ENCODE data around the gene TFAP2A.

TFAP2A gene

DNA sequence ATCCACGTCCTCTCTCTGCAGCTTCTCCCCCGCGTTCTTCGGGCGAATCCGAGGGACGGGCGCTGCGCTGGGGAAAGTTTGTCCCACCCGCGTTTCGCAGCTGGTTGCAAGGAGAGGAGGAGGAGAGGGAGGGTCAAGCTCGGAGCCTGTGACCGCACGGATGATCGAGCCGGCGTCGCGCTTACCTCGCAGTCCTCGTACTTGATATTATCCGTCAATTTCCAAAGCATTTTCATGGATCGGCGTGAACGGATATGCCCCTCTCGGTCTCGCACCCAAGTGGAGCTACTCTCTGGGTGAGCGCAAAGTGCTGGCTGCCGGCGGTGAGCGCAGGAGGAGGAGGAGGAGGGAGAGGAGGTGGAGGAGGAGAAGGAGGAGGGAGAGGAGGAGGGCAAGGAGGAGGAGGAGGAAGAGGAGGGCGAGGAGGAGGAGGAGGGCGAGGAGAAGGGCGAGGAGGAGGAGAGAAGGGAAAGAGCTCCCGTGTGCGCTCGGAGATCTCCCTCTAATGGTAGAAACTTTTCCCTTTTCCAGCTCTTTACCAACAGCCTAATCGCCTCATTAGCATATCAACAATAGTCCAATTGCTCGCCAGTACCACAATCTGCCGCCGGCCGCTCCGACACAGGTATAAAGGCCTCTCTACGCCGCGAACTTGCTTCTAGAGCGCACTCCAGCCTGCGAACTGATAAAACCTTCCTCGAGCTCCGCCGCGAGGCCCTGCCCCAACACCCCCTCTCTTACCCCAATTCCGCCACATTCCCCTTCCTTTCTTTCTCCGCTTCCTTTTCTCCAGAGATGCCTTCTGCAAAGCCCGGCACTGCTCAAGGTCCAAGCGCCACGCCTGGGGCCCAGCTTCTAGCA lies at the start of gene TFAP2A:
TFAP2A (minus strand) TSS at position 319 of the 861 bp plus-strand sequence; CDS start at position 236, 83 bp downstream.
- H3K4me3 Mint-ChIP-seq, result peak within 1 kb of the TSS; percentile 80 to 87
- no peak within 1 kb of the TSS for H3K27ac Mint-ChIP-seq
- peaks cover 80% of the 10 kb centered on the region for H3K4me1 Mint-ChIP-seq
- peaks cover 7 to 20% of the 10 kb centered on the region in 2 donors for H3K9me3 Mint-ChIP-seq
- ATAC-seq (no peak), DNase-seq (no peak)
- H3K27me3 Mint-ChIP-seq, result peaks cover 100% of the 10 kb centered on the region

GRCh38 chr6:10463491-10464481 lies 48.9 kb upstream of the TFAP2A start:
- H3K4me1 Mint-ChIP-seq, result no peaks in the 10 kb centered on the region
- DNase-seq, result no peak

DNA sequence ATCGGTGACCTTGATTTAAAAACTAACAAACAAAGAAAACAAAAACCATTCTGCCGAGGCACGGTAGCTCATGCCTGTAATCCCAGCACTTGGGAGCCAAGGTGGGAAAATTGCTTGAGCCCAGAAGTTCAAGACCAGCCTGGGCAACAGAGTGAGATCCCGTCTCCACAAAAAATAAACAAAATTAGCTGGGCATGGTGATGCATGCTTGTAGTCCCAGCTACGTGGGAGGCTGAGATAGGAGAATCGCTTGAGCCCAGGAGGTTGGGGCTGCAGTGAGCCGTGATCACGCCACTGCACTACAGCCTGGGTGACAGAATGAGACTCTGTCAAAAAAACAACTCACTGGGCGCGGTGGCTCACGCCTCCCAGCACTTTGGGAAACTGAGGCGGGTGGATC lies 48.2 kb upstream of the TFAP2A start:
- Mint-ChIP-seq H3K4me3 (no peak overlapping the region), H3K27me3 (peaks cover 24% of the 10 kb centered on the region), H3K4me1 (no peaks in the 10 kb centered on the region), H3K9me3 (no peaks in the 10 kb centered on the region), H3K27ac (no peak overlapping the region)
- DNase-seq (no peak), ATAC-seq (no peak)

More at GRCh38 chr6:10463491-10464481, 48.9 kb upstream of the TFAP2A start:
- ATAC-seq, result no peak
- peaks cover 18% of the 10 kb centered on the region for H3K27me3 Mint-ChIP-seq
- no peak overlapping the region for H3K27ac Mint-ChIP-seq
- no peak overlapping the region for H3K4me3 Mint-ChIP-seq
- no peaks in the 10 kb centered on the region for H3K9me3 Mint-ChIP-seq

DNA sequence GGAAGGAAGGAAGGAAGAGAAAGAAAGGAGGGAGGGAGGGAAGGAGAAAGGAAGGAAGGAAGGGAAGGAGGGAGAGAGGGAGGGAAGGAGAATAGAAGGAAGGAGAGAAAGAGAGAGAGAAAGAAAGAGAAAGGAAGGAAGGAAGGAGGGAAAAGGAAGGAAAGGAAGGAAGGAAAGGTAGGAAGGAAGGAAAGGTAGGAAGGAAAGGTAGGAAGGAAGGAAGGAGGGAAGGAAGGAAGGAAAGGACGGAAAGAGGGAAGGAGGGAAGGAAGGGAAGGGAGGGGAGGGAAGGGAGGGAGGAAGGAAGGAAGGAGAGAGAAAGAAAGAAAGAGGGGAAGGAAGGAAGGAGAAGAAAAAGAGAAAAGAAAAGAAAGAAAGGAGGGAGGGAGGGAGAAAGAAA lies 47.0 kb upstream of the TFAP2A start:
- DNase-seq, result no peak
- H3K4me1 Mint-ChIP-seq, result no peaks in the 10 kb centered on the region

DNA sequence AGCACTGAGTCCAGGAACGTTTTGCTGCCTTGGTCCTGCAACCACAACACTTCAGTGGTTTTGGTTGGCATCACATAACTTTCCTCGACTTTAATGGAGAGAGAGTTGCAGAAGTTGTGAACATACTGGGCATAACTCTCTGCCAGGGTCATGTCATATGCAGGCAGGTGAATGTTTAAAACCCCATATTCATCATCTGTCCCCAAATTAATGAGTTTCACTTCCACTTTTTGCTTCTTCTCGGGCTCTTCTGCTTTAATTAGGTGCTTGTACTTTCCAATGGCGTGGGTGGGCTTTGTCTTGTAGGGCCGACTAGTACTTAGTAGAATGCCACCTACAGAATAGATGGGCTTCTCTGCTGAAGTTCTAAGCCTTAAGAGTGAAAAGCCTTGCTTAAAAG lies 45.2 kb upstream of the TFAP2A start:
- no peak overlapping the region for H3K4me3 Mint-ChIP-seq
- H3K4me1 Mint-ChIP-seq, result no peaks in the 10 kb centered on the region
- no peak overlapping the region for H3K27ac Mint-ChIP-seq
- H3K27me3 Mint-ChIP-seq, result peaks cover 21% of the 10 kb centered on the region
- no peaks in the 10 kb centered on the region for H3K9me3 Mint-ChIP-seq
- DNase-seq (no peak), ATAC-seq (no peak)

More for the DNA sequence above, 47.0 kb upstream of the TFAP2A start:
- Mint-ChIP-seq H3K4me3 (no peak overlapping the region), H3K9me3 (no peaks in the 10 kb centered on the region), H3K27me3 (peaks cover 30% of the 10 kb centered on the region), H3K27ac (no peak overlapping the region)
- ATAC-seq, result no peak

GRCh38 chr6:10458287-10458686 lies 43.4 kb upstream of the TFAP2A start:
- no peaks in the 10 kb centered on the region for H3K9me3 Mint-ChIP-seq
- H3K4me1 Mint-ChIP-seq, result no peaks in the 10 kb centered on the region
- no peak for DNase-seq
- no peak overlapping the region for H3K4me3 Mint-ChIP-seq
- H3K27me3 Mint-ChIP-seq, result peaks cover 21% of the 10 kb centered on the region
- no peak for ATAC-seq
- H3K27ac Mint-ChIP-seq, result no peak overlapping the region

DNA sequence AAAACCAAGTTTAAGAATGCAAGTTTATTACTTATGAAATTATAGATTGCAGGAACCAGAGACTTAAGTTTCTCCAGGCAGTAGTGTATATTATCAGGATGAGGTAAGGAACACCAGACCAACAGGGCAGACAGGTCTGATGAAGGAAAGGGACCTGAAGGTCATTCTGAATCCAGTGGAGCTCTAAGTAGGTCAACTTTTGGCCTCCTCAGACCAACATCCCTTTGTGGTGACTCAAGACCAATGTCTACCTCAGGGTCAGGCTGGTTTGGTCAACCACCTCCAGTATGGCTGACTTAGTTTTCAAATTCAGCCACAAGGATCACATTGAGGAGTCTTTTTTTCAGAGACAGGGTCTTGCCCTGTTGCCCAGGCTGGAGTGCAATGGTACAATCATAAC lies 38.7 kb upstream of the TFAP2A start:
- no peak for ATAC-seq
- no peak overlapping the region for H3K27ac Mint-ChIP-seq
- H3K4me1 Mint-ChIP-seq, result no peaks in the 10 kb centered on the region
- peaks cover 33% of the 10 kb centered on the region for H3K27me3 Mint-ChIP-seq
- DNase-seq, result no peak
- H3K4me3 Mint-ChIP-seq, result no peak overlapping the region
- no peaks in the 10 kb centered on the region for H3K9me3 Mint-ChIP-seq

DNA sequence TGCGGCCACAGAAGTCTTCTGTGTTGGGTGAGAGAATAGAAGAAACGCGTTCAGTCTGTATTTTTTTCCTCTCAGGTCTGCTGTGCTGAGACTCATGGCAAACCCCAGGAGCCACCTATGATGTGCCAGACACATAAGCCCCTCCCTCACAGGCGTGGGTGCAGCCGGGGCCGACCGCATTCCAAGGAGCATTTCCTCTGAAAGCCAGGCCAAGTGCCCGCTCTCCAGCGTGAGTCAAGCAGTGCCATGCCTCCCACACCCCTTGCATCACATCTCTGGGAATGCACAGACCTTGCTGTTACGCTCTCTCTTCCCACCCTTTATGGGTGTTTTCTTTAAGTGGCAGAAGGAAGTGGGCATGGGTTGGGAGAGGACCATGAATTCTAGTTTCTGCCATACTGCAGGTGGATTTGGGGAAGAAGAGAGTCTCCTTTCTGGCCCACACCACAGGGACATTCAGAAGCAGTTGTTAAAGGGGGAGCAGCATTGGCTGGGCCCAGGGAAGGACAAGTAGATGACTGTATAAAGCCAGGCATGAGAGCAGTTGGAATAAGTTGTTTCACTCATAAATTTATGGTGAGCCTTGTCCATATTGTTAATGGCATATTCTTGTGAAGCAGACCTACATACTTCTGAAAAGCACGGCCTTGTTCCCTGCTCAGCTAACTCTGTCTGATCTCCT lies 37.1 kb upstream of the TFAP2A start:
- ATAC-seq, result no peak
- H3K27me3 Mint-ChIP-seq, result peaks cover 25% of the 10 kb centered on the region
- H3K9me3 Mint-ChIP-seq, result no peaks in the 10 kb centered on the region
- H3K4me1 Mint-ChIP-seq, result no peaks in the 10 kb centered on the region
- H3K27ac Mint-ChIP-seq, result no peak overlapping the region
- H3K4me3 Mint-ChIP-seq, result no peak overlapping the region
- DNase-seq, result no peak

- no peak for ATAC-seq
- H3K27ac Mint-ChIP-seq, result no peak overlapping the region
- no peak for DNase-seq
- no peaks in the 10 kb centered on the region for H3K4me1 Mint-ChIP-seq
- no peak overlapping the region for H3K4me3 Mint-ChIP-seq
- H3K9me3 Mint-ChIP-seq, result no peaks in the 10 kb centered on the region
- peaks cover 31% of the 10 kb centered on the region for H3K27me3 Mint-ChIP-seq
Observed at GRCh38 chr6:10451394-10451793, 36.5 kb upstream of the TFAP2A start.

DNA sequence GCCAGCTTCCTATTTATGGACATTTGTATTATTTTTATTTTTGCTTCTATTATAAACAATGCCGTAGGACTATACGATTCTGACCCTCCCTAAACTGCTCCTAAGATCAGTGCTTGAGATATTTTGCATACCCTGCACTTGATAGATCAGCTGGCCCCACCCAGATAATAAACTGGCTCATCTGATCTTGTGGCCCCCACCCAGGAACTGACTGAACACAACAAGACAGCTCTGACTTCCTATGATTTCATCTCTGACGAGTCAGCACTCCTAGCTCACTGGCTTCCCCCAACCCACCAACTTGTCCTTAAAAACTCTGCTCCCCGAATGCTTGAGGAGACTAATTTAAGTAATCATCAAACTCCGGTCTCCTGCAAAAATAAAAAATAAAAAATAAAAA lies 34.9 kb upstream of the TFAP2A start:
- DNase-seq (no peak), ATAC-seq (no peak)
- H3K27me3 Mint-ChIP-seq, result peaks cover 35% of the 10 kb centered on the region
- no peak overlapping the region for H3K4me3 Mint-ChIP-seq
- H3K9me3 Mint-ChIP-seq, result no peaks in the 10 kb centered on the region
- no peak overlapping the region for H3K27ac Mint-ChIP-seq
- H3K4me1 Mint-ChIP-seq, result no peaks in the 10 kb centered on the region

DNA sequence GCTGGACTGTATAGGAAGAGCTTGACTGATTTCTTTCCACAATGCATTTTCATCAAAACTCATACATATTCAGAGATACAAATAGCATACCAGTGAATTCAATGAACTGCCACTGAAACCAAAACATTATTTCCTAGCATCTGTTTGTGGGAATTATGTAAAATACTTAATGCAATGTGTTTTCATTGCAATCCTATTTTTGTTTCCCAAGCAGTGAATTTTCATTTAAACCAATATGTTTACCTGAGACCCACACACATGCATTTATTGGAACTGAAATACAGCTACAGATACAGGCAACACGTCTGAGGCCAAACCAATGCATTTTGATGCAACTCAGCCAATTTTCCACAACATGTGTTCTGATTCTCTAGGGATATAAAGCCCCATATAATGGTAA lies 33.2 kb upstream of the TFAP2A start:
- no peaks in the 10 kb centered on the region for H3K4me1 Mint-ChIP-seq
- no peak overlapping the region for H3K4me3 Mint-ChIP-seq
- ATAC-seq (no peak), DNase-seq (no peak)
- no peak overlapping the region for H3K27ac Mint-ChIP-seq
- peaks cover 48% of the 10 kb centered on the region for H3K27me3 Mint-ChIP-seq
- H3K9me3 Mint-ChIP-seq, result no peaks in the 10 kb centered on the region

DNA sequence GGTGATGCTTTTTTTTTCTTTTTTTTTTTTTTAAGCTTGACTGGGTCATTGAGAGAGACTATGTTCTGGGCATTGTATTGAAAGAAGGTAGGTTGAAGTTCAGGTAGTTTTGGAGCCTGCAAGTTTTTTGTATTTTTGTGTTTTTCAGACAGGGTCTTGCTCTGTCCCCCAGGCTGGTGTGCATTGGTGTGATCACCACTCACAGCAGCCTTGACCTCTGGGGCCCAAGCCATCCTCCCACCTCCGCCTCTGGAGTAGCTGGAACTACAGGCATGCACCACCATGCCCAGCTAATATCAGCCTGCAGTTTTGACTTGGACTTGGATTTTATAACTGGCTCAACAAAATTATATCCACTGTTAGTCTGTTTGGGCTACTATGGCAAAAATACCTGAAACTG lies 31.7 kb upstream of the TFAP2A start:
- DNase-seq (no peak), ATAC-seq (no peak)
- H3K4me3 Mint-ChIP-seq, result no peak overlapping the region
- peaks cover 50% of the 10 kb centered on the region for H3K27me3 Mint-ChIP-seq
- no peaks in the 10 kb centered on the region for H3K9me3 Mint-ChIP-seq
- H3K4me1 Mint-ChIP-seq, result no peaks in the 10 kb centered on the region
- no peak overlapping the region for H3K27ac Mint-ChIP-seq

GRCh38 chr6:10441655-10442009 lies 26.8 kb upstream of the TFAP2A start:
- ATAC-seq, result no peak
- H3K9me3 Mint-ChIP-seq, result no peaks in the 10 kb centered on the region
- peaks cover 39% of the 10 kb centered on the region for H3K27me3 Mint-ChIP-seq
- no peaks in the 10 kb centered on the region for H3K4me1 Mint-ChIP-seq
- no peak overlapping the region for H3K4me3 Mint-ChIP-seq
- no peak for DNase-seq
- no peak overlapping the region for H3K27ac Mint-ChIP-seq

DNA sequence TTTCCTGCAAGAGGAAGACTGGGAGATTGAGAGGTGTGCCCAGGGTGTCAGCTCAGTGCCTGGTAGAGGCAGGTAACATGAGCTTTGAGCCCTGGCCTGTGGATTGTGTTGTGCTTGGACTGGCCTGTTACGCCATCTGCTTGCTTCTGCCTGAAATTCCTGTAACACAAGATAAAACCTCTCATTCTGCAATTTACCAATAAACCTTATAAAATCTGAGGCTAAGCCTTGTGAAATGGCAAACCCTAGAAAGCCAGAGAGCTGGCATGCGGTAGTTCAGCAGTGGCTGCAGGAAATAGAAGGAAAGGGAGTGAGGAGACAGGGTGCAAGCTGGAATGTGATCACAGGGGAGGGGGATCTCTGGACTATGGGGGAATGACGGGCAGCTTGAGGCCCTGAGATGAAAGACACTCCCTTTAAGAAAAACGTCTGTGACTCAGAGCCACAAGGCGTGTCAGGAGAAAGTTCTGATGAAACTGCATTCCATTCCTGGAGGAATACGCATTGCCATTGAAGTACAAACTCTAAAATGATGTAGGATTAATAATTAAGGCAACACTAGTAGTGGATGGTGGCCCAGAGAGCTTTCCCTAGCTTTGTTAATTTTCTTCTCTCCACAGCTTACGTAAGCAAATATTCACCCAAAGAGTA lies 26.3 kb upstream of the TFAP2A start:
- H3K9me3 Mint-ChIP-seq, result no peaks in the 10 kb centered on the region
- DNase-seq, result no peak
- ATAC-seq, result no peak

DNA sequence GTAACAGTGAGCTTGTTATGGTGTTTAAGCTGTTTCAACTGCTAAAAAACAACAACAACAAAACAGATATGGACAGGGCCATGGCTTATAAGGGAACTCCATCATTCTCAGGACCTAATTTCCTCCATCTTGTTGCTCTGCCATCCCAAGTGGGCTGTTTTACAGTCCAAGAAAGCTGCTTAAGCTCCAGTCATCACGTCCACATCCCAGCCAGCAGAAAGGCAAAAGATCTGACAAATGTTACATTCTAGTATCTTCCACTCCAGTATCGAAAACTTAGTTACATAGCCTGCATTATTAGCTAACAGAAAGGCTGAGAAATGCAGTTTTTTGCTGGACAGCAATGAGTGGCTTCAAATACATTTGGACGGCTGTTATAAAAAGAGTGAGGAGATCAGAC lies 23.0 kb upstream of the TFAP2A start:
- Mint-ChIP-seq H3K4me3 (no peak overlapping the region), H3K4me1 (no peaks in the 10 kb centered on the region), H3K27me3 (peaks cover 27% of the 10 kb centered on the region), H3K27ac (no peak overlapping the region), H3K9me3 (no peaks in the 10 kb centered on the region)
- ATAC-seq, result no peak
- DNase-seq, result no peak

More for the DNA sequence above, 26.3 kb upstream of the TFAP2A start:
- H3K4me3 Mint-ChIP-seq, result no peak overlapping the region
- peaks cover 34% of the 10 kb centered on the region for H3K27me3 Mint-ChIP-seq
- H3K27ac Mint-ChIP-seq, result no peak overlapping the region
- no peaks in the 10 kb centered on the region for H3K4me1 Mint-ChIP-seq

Data from stimulated activated naive CD8-positive, alpha-beta T cell treated with anti-CD3 and anti-CD28 coated beads, Interleukin-15, amount 100 ng/mL, for 72 hours (primary cell).